ENCODE results near the gene BAX.
A peak's percentile ranks its signal among the peaks of the same experiment; 100 is the strongest.

The BAX gene

GRCh38 chr19:48933382-48933932 lies 21.2 kb upstream of the BAX start, which contains the start of gene DHDH:
Gene DHDH, plus strand, starts transcription at chr19:48933699. Its CDS starts 23 bp downstream, at chr19:48933722.
- peak; percentile 64 for DNase-seq

DNA sequence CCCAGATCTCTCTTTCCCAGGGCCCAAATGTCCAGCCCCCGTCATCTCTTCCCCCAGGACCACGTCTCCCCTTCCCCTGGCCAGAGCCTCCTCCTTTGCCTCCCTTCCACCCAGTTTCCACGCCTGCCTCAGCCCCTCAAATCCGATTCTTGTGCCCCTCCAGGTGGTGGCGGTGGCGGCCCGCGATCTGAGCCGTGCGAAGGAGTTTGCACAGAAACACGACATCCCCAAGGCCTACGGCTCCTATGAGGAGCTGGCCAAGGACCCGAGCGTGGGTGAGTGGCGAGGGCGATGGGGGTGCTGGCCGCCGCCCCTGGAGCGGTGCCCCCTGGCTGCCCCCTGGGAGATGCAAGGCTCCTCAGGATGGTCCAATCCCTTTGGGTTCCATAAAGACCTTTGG lies 19.8 kb upstream of the BAX start:
- no peak for DNase-seq

DNA sequence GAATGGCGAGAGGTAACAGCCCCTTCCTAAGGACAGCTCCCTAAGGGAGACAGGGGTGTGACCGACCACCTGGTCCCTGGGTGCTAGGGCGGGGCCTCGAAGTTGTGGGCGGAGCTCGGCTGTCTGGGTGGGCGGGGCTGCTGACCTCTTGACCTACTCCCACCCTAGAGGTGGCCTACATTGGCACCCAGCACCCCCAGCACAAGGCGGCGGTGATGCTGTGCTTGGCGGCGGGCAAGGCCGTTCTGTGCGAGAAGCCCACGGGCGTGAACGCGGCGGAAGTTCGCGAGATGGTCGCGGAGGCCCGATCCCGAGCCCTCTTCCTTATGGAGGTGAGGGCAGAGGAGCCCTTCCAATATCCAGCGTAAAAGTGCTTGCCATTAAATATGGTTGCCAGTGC lies 18.8 kb upstream of the BAX start:
- no peak for DNase-seq

- DNase-seq = no peak
Observed at GRCh38 chr19:48938256-48938655, 16.4 kb upstream of the BAX start.

- DNase-seq = no peak
Observed at GRCh38 chr19:48940902-48941301, 13.8 kb upstream of the BAX start.

- DNase-seq = no peak
Observed at GRCh38 chr19:48943081-48943480, 11.6 kb upstream of the BAX start.

- no peak for DNase-seq
Observed at GRCh38 chr19:48945415-48945814, 9.3 kb upstream of the BAX start.

DNA sequence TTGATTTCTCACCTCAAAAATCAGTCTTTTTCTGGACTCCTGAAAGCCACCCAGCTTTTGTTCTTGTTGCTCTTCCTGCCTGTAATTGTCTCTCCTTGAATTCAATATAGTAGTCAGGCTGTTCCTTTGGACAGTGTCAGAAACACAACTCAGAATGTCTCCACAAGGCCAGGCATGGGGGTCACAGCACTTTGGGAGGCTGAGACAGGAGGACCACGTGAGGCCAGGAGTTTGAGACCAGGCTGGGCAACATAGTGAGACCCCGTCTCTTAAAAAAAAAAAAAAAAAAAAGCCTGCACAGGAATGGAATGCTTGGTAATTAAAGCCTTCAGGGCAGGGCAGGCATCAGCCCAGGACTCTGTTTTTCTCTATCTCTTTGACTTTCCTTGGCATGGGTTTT lies 8.9 kb upstream of the BAX start:
- DNase-seq = no peak

DNA sequence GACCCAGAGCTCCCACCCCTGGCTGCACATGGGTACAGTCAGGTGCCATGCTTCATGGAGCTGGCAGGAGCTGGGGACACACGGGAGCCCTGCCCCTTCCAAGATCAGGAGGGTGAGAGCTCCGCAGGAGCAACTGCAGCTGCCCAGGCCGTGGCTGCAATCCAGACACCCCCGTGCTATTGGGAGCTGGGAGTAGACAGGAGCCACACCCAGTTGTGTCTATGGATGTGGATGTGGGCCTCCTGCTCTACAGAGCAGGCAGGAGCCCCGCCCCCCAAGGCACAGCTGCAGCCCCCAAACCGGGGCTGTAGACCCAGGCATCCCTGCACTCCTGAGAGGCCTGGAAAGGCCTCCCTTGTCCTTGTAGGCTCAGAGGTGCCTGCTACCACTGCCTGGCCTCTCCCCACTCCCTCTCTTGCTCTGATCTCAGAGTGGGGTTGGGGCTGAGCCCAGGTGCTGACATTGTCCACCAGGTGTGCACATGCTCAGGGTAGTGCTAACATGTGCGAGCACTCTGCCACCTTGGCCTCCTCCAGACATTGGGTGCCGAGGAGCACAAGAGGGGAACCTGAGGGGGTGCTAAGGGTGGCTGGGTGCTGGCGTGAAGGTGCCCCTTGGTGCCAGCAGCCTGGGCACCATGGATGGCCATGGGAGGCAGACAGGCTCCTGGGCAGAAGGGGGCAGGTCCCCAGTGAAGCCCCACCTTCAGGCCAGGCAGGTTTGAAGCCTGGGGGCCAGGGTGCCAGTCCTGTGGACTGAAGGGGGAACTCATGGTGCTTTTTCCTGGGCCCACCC lies 8.0 kb upstream of the BAX start:
- no peak for DNase-seq

DNA sequence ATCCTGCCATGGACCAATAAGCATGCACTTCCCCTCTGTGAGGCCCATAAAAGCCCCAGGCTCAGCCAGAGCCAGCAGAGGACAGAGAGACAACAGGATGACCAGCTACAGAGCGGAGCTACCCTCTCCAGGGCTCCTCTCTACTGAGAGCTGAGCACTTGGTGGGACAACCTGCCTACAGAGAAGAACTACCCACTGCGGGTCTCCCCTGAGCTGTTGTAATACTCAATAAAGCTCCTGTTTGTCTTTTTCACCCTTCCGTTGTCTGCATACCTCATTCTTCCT lies 7.5 kb upstream of the BAX start:
- DNase-seq = no peak

GRCh38 chr19:48950159-48950558 lies 4.5 kb upstream of the BAX start:
- no peak for DNase-seq

GRCh38 chr19:48950830-48951519 lies 3.7 kb upstream of the BAX start:
- no peak for DNase-seq

- no peak for DNase-seq
Observed at GRCh38 chr19:48953141-48953540, 1.5 kb upstream of the BAX start.

- DNase-seq = no peak
Observed at GRCh38 chr19:48953990-48954594, 583 bp upstream of the BAX start.

DNA sequence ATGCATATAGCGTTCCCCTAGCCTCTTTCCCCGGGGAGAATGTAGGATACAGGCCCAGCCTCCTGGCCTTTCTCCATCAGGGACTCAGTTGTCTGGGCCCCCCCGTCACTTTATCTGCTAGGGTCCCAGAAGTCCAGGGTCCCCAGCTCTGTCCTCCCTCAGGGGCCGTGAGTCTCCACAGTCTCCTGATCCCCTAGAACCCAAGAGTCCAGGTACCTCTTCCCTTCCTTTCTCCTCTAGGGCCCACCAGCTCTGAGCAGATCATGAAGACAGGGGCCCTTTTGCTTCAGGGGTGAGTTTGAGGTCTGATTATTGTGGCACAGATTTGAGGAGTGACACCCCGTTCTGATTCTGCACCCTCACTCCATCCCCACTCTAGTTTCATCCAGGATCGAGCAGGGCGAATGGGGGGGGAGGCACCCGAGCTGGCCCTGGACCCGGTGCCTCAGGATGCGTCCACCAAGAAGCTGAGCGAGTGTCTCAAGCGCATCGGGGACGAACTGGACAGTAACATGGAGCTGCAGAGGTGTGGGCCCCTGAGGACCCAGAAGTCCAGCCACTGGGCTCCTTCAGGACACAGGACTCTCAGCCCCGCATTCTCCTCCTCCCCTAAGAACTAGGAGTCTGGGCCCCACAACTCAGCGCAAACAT lies 758 bp downstream of the BAX start:
- no peak for DNase-seq

DNA sequence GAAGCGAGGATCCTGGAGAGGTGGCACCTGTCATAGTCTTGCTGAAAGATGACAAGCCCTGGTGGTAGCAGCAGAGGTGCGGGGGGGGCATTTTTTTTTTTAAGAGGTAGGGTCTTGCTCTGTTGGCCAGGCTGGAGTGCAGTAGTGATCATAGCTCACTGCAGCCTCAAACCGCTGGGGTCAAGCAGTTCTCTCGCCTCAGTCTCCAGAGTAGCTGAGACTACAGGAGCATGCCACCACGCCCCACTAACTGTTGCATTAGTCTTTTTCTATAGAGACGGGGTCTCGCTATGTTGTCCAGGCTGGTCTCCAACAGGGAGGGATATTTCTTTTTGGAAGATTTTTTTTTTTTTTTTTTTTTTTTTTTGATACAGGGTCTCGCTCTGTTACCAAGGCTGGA lies 3.3 kb downstream of the BAX start:
- DNase-seq = no peak

- DNase-seq = no peak
Observed at GRCh38 chr19:48959341-48960239, 4.9 kb downstream of the BAX start.

DNA sequence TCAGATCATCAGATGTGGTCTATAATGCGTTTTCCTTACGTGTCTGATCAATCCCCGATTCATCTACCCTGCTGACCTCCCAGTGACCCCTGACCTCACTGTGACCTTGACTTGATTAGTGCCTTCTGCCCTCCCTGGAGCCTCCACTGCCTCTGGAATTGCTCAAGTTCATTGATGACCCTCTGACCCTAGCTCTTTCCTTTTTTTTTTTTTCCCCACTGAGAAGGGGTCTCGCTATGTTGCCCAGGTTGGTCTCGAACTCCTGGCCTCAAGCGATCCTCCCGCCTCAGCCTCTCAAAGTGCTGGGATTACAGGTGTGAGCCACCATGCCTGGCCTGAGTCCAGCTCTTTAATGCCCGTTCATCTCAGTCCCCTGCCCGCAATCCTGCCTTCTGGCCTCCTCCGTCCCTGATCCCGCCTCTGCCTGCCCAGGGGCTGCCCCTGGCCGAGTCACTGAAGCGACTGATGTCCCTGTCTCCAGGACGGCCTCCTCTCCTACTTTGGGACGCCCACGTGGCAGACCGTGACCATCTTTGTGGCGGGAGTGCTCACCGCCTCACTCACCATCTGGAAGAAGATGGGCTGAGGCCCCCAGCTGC lies 6.5 kb downstream of the BAX start:
- no peak for DNase-seq

DNA sequence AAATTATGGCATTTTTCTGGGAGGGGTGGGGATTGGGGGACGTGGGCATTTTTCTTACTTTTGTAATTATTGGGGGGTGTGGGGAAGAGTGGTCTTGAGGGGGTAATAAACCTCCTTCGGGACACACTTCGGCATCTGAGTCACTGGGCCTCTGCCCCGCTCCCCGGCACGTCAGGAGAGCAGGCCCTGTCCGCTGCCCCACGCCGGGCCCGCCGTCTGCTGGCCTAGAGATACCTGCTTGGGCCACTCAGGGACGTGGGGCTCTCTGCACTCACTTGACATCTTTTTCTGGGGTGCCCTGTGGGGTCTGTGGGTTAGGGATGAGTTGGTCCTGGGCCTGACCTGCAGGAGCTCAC lies 7.0 kb downstream of the BAX start:
- no peak for DNase-seq

DNA sequence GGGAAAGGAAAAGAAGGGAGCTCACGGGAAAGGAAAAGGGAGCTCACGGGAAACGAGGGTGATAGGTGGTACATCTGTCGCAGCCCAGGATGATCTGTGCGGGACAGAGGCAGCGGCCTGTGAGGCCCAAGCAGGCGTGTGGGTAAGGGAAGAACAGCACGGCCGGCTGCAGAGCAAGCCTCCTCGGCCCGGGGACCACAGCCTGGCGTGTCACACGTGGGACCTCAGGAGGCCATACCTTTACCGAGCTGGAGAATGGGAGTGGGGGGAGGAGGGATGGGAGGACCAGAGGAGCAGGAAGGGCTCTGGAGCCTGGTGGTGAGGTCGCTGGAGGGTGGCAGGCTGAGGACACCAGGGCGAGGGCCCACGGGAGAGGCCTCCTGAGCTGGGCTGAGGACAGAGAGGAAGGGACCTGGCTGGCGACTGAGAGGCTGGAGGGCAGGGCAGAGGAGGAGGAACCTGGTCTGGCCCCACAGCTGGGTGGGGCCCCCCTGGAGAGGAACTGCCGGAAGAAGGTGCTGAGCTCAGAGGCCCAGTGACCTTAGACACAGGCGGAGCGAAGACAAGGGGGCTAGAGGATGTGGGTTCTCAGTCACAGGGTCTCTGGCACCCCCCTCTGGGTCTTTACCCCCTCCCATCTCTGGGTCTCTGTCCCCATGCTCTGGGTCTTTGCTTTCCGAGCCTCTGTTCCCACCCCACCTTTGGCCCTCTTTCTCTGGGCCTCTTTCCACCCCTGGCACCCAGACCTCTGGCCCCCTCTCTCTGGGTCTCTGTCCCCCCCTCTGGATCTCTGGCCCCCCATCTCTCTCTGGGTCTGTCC lies 7.6 kb downstream of the BAX start:
- no peak for DNase-seq

GRCh38 chr19:48962849-48963165 lies 8.1 kb downstream of the BAX start:
- no peak for DNase-seq
